ENCODE data around the gene PLIN1. TPM values are rescaled to one million over a fixed set of nuclear protein-coding genes. Genes with fewer than 3 reads are reported as not detected.
A peak's percentile ranks its signal among the peaks of the same experiment; 100 is the strongest.

PLIN1 gene
- polyA plus RNA-seq, 3 donors from 2014 or later = not detected

GRCh38 chr15:89633585-89633984 lies 45.6 kb downstream of the PLIN1 start:
- Mint-ChIP-seq H3K36me3 (peaks cover 0 to 6% (median 4%) of the 10 kb centered on the region in 3 donors), H3K4me3 (no peak overlapping the region), H3K27ac (no peak overlapping the region), H3K4me1 (no peaks in the 10 kb centered on the region), H3K27me3 (ENCODE audit: low read depth in 3 of 3) (peaks cover 2 to 7% (median 3%) of the 10 kb centered on the region in 3 donors), H3K9me3 (peaks cover 0 to 4% (median 0%) of the 10 kb centered on the region in 6 donors)
- no peak for DNase-seq

DNA sequence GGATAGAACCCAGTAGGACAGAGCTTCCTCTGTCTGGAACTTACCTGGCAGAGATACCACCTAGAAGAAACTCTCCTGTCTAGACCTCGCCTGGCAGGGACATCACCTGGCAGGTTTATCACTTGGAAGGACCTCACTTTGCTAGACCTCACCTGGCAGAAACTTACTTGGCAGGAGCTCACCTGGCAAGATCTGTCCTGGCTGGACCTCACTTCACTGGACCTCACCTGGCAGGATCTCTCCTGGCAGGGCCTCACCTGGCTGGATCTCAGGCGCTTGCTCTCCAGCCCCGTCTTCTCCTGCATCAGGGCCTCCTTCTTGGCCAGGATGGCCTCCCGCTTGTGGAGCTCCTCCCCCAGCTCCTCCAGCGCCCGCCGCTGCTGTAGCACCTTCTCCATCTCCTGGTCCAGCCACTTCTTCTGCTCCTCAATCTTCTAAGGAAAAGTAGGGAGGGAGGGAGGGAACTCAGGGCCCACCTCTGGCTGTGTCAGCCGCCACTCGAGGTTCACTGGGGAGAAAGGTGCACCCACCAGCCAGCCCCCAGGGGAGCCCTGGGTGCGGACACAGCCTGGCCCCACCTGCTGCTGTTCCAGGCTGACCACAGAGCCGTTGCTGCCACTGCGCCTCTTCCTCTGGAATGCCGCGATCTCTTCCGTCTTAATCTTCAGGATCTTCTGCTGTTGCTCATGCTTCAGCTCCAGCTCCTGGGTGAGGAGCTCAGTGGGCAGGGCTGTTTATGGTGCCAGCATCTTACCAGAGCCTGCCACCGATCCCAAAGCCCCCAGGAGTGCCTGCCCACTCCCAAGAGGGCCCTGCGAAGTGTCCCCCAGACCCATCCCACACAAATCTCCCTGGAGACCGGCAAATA lies 46.4 kb downstream of the PLIN1 start:
- Mint-ChIP-seq H3K4me1 (no peaks in the 10 kb centered on the region), H3K9me3 (peaks cover 0 to 4% (median 0%) of the 10 kb centered on the region in 6 donors), H3K27ac (no peak overlapping the region), H3K27me3 (ENCODE audit: low read depth in 3 of 3) (peaks cover 2 to 7% (median 3%) of the 10 kb centered on the region in 3 donors), H3K36me3 (peaks cover 0 to 8% (median 4%) of the 10 kb centered on the region in 3 donors), H3K4me3 (no peak overlapping the region)
- DNase-seq = no peak

GRCh38 chr15:89631902-89632264 lies 47.3 kb downstream of the PLIN1 start:
- peaks cover 0 to 4% (median 0%) of the 10 kb centered on the region in 6 donors for H3K9me3 Mint-ChIP-seq
- peaks cover 0 to 9% (median 4%) of the 10 kb centered on the region in 3 donors for H3K36me3 Mint-ChIP-seq
- H3K4me1 Mint-ChIP-seq = no peaks in the 10 kb centered on the region
- DNase-seq = no peak
- H3K4me3 Mint-ChIP-seq = no peak overlapping the region
- H3K27ac Mint-ChIP-seq = no peak overlapping the region
- H3K27me3 Mint-ChIP-seq (ENCODE audit: low read depth in 3 of 3) = peaks cover 2 to 5% (median 3%) of the 10 kb centered on the region in 3 donors

- no peak for DNase-seq
- H3K4me1 Mint-ChIP-seq = no peaks in the 10 kb centered on the region
- H3K36me3 Mint-ChIP-seq = peaks cover 0 to 9% (median 4%) of the 10 kb centered on the region in 3 donors
- peaks cover 2 to 5% (median 3%) of the 10 kb centered on the region in 3 donors for H3K27me3 Mint-ChIP-seq (ENCODE audit: low read depth in 3 of 3)
- H3K4me3 Mint-ChIP-seq = no peak overlapping the region
- H3K9me3 Mint-ChIP-seq = peaks cover 0 to 4% (median 0%) of the 10 kb centered on the region in 6 donors
- H3K27ac Mint-ChIP-seq = no peak overlapping the region
Observed at GRCh38 chr15:89630974-89631901, 47.9 kb downstream of the PLIN1 start.

DNA sequence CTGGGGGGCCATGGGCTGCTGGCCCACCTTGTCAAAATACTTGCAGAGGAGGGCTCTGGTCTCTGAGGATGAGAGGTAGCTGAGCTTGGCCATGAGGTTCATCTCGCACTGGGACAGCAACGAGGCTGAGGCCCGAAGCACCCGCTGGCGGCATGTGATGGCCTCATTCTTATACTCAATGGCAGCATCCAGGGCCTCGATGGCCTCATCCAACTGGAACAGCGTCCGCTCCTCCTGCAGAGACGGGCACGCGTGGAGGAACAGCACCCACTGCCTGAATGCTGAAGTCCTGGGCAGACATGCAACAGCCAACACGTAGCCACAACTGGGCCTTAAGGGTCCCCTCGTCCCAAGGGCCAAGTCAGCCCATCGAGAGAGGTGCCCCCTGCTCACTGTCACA lies 48.9 kb downstream of the PLIN1 start:
- peaks cover 2 to 5% (median 3%) of the 10 kb centered on the region in 3 donors for H3K27me3 Mint-ChIP-seq (ENCODE audit: low read depth in 3 of 3)
- no peaks in the 10 kb centered on the region for H3K4me1 Mint-ChIP-seq
- no peak overlapping the region for H3K4me3 Mint-ChIP-seq
- H3K36me3 Mint-ChIP-seq = peaks cover 0 to 8% (median 4%) of the 10 kb centered on the region in 3 donors
- H3K9me3 Mint-ChIP-seq = peaks cover 0 to 2% (median 0%) of the 10 kb centered on the region in 6 donors
- no peak overlapping the region for H3K27ac Mint-ChIP-seq
- DNase-seq = no peak

GRCh38 chr15:89629829-89630228 lies 49.3 kb downstream of the PLIN1 start:
- Mint-ChIP-seq H3K4me3 (no peak overlapping the region), H3K27me3 (ENCODE audit: low read depth in 3 of 3) (peaks cover 0 to 5% (median 3%) of the 10 kb centered on the region in 3 donors), H3K4me1 (no peaks in the 10 kb centered on the region), H3K9me3 (no peaks in the 10 kb centered on the region), H3K36me3 (peaks cover 0 to 7% (median 4%) of the 10 kb centered on the region in 3 donors), H3K27ac (peak overlapping the region in 1 of 6 donors; percentile 51)
- DNase-seq = no peak

DNA sequence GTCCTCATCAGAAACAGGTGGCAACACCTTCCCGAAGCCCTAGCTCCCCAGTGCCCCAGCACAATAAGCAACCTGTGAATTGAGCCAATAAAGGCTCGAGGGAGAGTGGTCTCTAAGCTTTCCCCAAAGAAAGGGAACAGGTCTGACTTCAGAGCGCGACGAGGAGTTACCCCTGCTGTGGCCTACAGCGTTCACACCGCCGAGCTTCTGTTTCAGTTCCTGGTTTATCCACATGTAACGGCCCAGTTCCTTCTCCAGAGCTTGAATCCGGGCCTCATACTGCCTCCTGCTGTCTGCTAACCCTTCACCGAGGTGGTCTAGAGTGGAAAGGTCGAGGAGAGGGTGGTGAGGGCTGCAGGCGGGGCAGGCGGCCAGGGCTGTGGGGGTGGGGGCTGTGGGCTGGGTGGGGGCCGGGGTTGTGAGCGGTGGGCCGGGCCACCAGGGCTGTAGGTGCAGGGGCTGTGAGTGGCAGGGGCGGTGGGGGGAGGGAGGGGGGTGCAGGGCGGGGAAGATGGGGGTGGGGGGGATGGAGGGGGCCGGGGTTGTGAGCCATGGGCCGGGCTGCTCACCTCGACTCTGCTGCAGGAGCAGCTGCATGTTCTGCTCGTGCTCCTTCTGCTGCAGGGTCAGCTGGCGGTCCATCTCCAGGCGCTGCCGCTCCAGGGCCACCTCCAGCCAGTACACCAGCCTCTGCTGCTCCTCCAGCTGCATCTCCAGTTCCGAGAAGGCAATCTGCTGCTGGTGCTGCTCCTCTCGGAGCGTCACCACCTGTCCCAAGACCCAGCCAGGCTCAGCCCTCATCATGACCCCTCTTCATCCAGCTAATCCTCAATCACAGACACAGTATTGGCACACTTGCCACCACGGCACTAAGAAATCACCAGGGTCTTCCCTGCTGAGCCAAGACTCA lies 50.1 kb downstream of the PLIN1 start:
- no peaks in the 10 kb centered on the region for H3K4me1 Mint-ChIP-seq
- H3K27me3 Mint-ChIP-seq (ENCODE audit: low read depth in 3 of 3) = peaks cover 0 to 4% (median 3%) of the 10 kb centered on the region in 3 donors
- peak overlapping the region in 1 of 6 donors; percentile 51 for H3K27ac Mint-ChIP-seq
- no peak overlapping the region for H3K4me3 Mint-ChIP-seq
- H3K9me3 Mint-ChIP-seq = no peaks in the 10 kb centered on the region
- H3K36me3 Mint-ChIP-seq = peaks cover 0 to 7% (median 4%) of the 10 kb centered on the region in 3 donors
- no peak for DNase-seq

- Mint-ChIP-seq H3K4me3 (no peak overlapping the region), H3K4me1 (no peaks in the 10 kb centered on the region), H3K27ac (no peak overlapping the region), H3K36me3 (peaks cover 0 to 7% (median 4%) of the 10 kb centered on the region in 3 donors), H3K27me3 (ENCODE audit: low read depth in 3 of 3) (peaks cover 0 to 3% (median under 1%) of the 10 kb centered on the region in 3 donors), H3K9me3 (no peaks in the 10 kb centered on the region)
- DNase-seq = no peak
Observed at GRCh38 chr15:89628301-89628700, 50.9 kb downstream of the PLIN1 start.

- no peak for DNase-seq
- peaks cover 0 to 7% (median 4%) of the 10 kb centered on the region in 3 donors for H3K36me3 Mint-ChIP-seq
- no peaks in the 10 kb centered on the region for H3K9me3 Mint-ChIP-seq
- H3K4me1 Mint-ChIP-seq = no peaks in the 10 kb centered on the region
- H3K27me3 Mint-ChIP-seq (ENCODE audit: low read depth in 3 of 3) = peaks cover 0 to 3% (median 0%) of the 10 kb centered on the region in 3 donors
- no peak overlapping the region for H3K27ac Mint-ChIP-seq
- H3K4me3 Mint-ChIP-seq = no peak overlapping the region
Observed at GRCh38 chr15:89627256-89627970, 51.8 kb downstream of the PLIN1 start.

- no peak for DNase-seq
- Mint-ChIP-seq H3K36me3 (peaks cover 0 to 4% (median 4%) of the 10 kb centered on the region in 3 donors), H3K27me3 (ENCODE audit: low read depth in 3 of 3) (no peaks in the 10 kb centered on the region), H3K9me3 (no peaks in the 10 kb centered on the region), H3K27ac (no peak overlapping the region), H3K4me1 (no peaks in the 10 kb centered on the region), H3K4me3 (no peak overlapping the region)
Observed at GRCh38 chr15:89625716-89626115, 53.5 kb downstream of the PLIN1 start.

- Mint-ChIP-seq H3K9me3 (no peaks in the 10 kb centered on the region), H3K4me3 (no peak overlapping the region), H3K27ac (no peak overlapping the region), H3K27me3 (ENCODE audit: low read depth in 3 of 3) (no peaks in the 10 kb centered on the region), H3K36me3 (peaks cover 0 to 4% (median 0%) of the 10 kb centered on the region in 3 donors), H3K4me1 (no peaks in the 10 kb centered on the region)
- DNase-seq = no peak
Observed at GRCh38 chr15:89623165-89623564, 56.0 kb downstream of the PLIN1 start.

GRCh38 chr15:89621547-89621946 lies 57.6 kb downstream of the PLIN1 start:
- no peak overlapping the region for H3K27ac Mint-ChIP-seq
- no peaks in the 10 kb centered on the region for H3K9me3 Mint-ChIP-seq
- no peaks in the 10 kb centered on the region for H3K4me1 Mint-ChIP-seq
- no peak for DNase-seq
- no peaks in the 10 kb centered on the region for H3K36me3 Mint-ChIP-seq
- no peaks in the 10 kb centered on the region for H3K27me3 Mint-ChIP-seq (ENCODE audit: low read depth in 3 of 3)
- no peak overlapping the region for H3K4me3 Mint-ChIP-seq
